OCI-LY7 (cell line): ENCODE data around the gene EVX2. TPM values are rescaled to one million over a fixed set of nuclear protein-coding genes. Genes with fewer than 3 reads are reported as not detected.

Source experiments
- BruUV-seq: library from RNA; stranded (reverse); fragments of 400-500 nt; replicated peaks from 2 replicates; lab custom pipeline; 2021; lab: Mats Ljungman, UMichigan
- CTCF ChIA-PET: fragments of 300-600 bp; sonication (Branson Sonifier 250); formaldehyde crosslinking; loops from one replicate; lab custom pipeline; 2022; ENCODE audit warnings: antibody characterized with exemption; ENCODE audit not compliant: unreplicated experiment; lab: Charles Lee
- POLR2A ChIA-PET: fragments of 300-600 bp; sonication (Branson Sonifier 250); formaldehyde crosslinking; loops from one replicate; lab custom pipeline; 2022; ENCODE audit warnings: antibody characterized with exemption; lab: Charles Lee
- DNase-seq: peaks from one replicate; pipeline ENCODE4 v3.0.0-alpha.2; 2015; ENCODE audit warnings: low spot score
- H2AFZ ChIP-seq: fragments of 200-600 bp; sonication (generic), shearing (Covaris generic); 2 replicates; pipeline ENCODE4 v1.6.1; 2014; ENCODE audit warnings: mild to moderate bottlenecking, antibody characterized with exemption, low read length, moderate library complexity
- H3K27ac ChIP-seq: fragments of 200-600 bp; sonication (generic); 2 replicates; pipeline ENCODE4 v1.5.1; 2014; ENCODE audit warnings: mixed run types, low read depth, mild to moderate bottlenecking, moderate library complexity, low read length, inconsistent platforms; ENCODE audit not compliant: poor library complexity, severe bottlenecking
- H3K36me3 ChIP-seq: fragments of 200-600 bp; sonication (generic); 2 replicates; pipeline ENCODE4 v1.6.1; 2014; ENCODE audit warnings: mild to moderate bottlenecking, antibody characterized with exemption, low read length, moderate library complexity, mixed read lengths; ENCODE audit not compliant: insufficient read depth
- H3K4me1 ChIP-seq: fragments of 200-600 bp; sonication (generic); 2 replicates; pipeline ENCODE4 v1.5.1; 2014; ENCODE audit warnings: mild to moderate bottlenecking, low read length; ENCODE audit not compliant: insufficient read depth, poor library complexity, severe bottlenecking
- H3K4me2 ChIP-seq: fragments of 200-600 bp; sonication (generic); 2 replicates; pipeline ENCODE4 v1.6.1; 2014; ENCODE audit warnings: mild to moderate bottlenecking, low read length
- H3K4me3 ChIP-seq: fragments of 200-600 bp; sonication (generic); 2 replicates; pipeline ENCODE4 v1.5.1; 2014; ENCODE audit warnings: mild to moderate bottlenecking, low read depth, low read length; ENCODE audit not compliant: poor library complexity, severe bottlenecking
- H3K79me2 ChIP-seq: fragments of 200-600 bp; sonication (generic); 2 replicates; pipeline ENCODE4 v1.6.1; 2016; ENCODE audit warnings: low read depth, mild to moderate bottlenecking, low read length, moderate library complexity, mixed read lengths; ENCODE audit not compliant: insufficient read depth
- H3K9me2 ChIP-seq: fragments of 200-600 bp; sonication (generic); 2 replicates; pipeline ENCODE4 v1.6.1; 2016; ENCODE audit warnings: mild to moderate bottlenecking, low read length, mixed read lengths; ENCODE audit not compliant: insufficient read depth
- H3K9me3 ChIP-seq: fragments of 200-600 bp; sonication (generic); 2 replicates; pipeline ENCODE4 v1.6.1; 2014; ENCODE audit warnings: mild to moderate bottlenecking, mixed run types, low read length, mixed read lengths
- H4K20me1 ChIP-seq: fragments of 200-600 bp; sonication (generic); 2 replicates; pipeline ENCODE4 v1.6.1; 2014; ENCODE audit warnings: mild to moderate bottlenecking, antibody characterized with exemption, low read length, moderate library complexity, mixed read lengths; ENCODE audit not compliant: insufficient read depth
- CTCF ChIP-seq: fragments of 200-600 bp; sonication (generic); conservative IDR thresholded peaks from 2 replicates; pipeline ENCODE4 v1.5.1; 2014; ENCODE audit warnings: mild to moderate bottlenecking, antibody characterized with exemption, low read length, moderate library complexity, mixed read lengths
- EZH2phosphoT487 ChIP-seq: fragments of 200-600 bp; sonication (generic); IDR thresholded peaks from 2 replicates; pipeline ENCODE4 v1.6.1; 2018; ENCODE audit warnings: low read depth, borderline replicate concordance, mild to moderate bottlenecking, mixed run types, antibody characterized with exemption, low read length, moderate library complexity, mixed read lengths
- intact Hi-C: fragments of 100-400 bp; cut with micrococcal nuclease; formaldehyde crosslinking; loops from one replicate; pipeline ENCODE4 v1.10.0; 2022; ENCODE audit not compliant: unreplicated experiment
- total RNA-seq, 2 experiments: library from RNA; depleted of rRNA in 1 of 2; stranded (reverse); fragments of >200 nt in 1 of 2; shearing (Covaris generic) in 1 of 2; gene quantifications; 2 replicates each; pipeline ENCODE4 v1.2.3, GENCODE V29; 2014 to 2022

EVX2 gene
- total RNA-seq, 2 experiments from 2014 or later: not detected

GRCh38 chr2:176079285-176079830, 4.4 kb downstream of the EVX2 start:
- Histone ChIP-seq H3K36me3 (no peaks in the 10 kb centered on the region), H3K9me2 (no peaks in the 10 kb centered on the region), H3K79me2 (no peaks in the 10 kb centered on the region), H3K4me3 (no peak overlapping the region), H3K4me2 (no peak overlapping the region), H3K9me3 (no peaks in the 10 kb centered on the region), H3K4me1 (no peaks in the 10 kb centered on the region), H3K27ac (no peak overlapping the region), H4K20me1 (no peaks in the 10 kb centered on the region), H2AFZ (no peak overlapping the region)
- no TSS peak for BruUV-seq
- intact Hi-C loops: no loop called here
- TF ChIP-seq CTCF: no peak
- TF ChIP-seq EZH2phosphoT487: no peak
- DNase-seq: no peak
- CTCF ChIA-PET: no interaction called here
- POLR2A ChIA-PET: interaction anchor here (0.6 kb wide), 1 partner anchor 434 kb away, joined by 4 read pairs; no protein-coding TSS in a partner anchor

- DNase-seq: no peak
- POLR2A ChIA-PET: no interaction called here
- Histone ChIP-seq H4K20me1 (no peaks in the 10 kb centered on the region), H3K4me2 (no peak overlapping the region), H3K9me3 (no peaks in the 10 kb centered on the region), H3K9me2 (no peaks in the 10 kb centered on the region), H3K4me3 (no peak overlapping the region), H3K36me3 (no peaks in the 10 kb centered on the region), H3K4me1 (no peaks in the 10 kb centered on the region), H3K79me2 (no peaks in the 10 kb centered on the region), H2AFZ (no peak overlapping the region), H3K27ac (no peak overlapping the region)
- intact Hi-C loops: no loop called here
- CTCF ChIA-PET: no interaction called here
- BruUV-seq: no TSS peak
- no peak for TF ChIP-seq EZH2phosphoT487
- no peak for TF ChIP-seq CTCF
These were observed 5.0 kb downstream of the EVX2 start for GRCh38 chr2:176078541-176079284.

GRCh38 chr2:176076796-176077195, 7.0 kb downstream of the EVX2 start:
- no peak overlapping the region for H3K27ac ChIP-seq
- no peak overlapping the region for H2AFZ ChIP-seq
- H3K4me3 ChIP-seq: no peak overlapping the region
- H3K4me1 ChIP-seq: no peaks in the 10 kb centered on the region
- H3K9me3 ChIP-seq: no peaks in the 10 kb centered on the region
- POLR2A ChIA-PET: no interaction called here
- TF ChIP-seq CTCF: no peak
- CTCF ChIA-PET: no interaction called here
- no peaks in the 10 kb centered on the region for H3K36me3 ChIP-seq
- H3K79me2 ChIP-seq: no peaks in the 10 kb centered on the region
- no peak for DNase-seq
- H3K9me2 ChIP-seq: no peaks in the 10 kb centered on the region
- BruUV-seq: no TSS peak
- H4K20me1 ChIP-seq: no peaks in the 10 kb centered on the region
- no peak overlapping the region for H3K4me2 ChIP-seq
- intact Hi-C loops: no loop called here
